NCI-H526 treated with DMSO at 0.1 percent for 48 hours (cell line): Measurements from ENCODE around the gene UBR4.
"Not testable (repeated sequence)": the region's sequence is repeated elsewhere in the genome, so short reads cannot be mapped to it uniquely, and the experiment has no call there.

Experiments
- DNase-seq: peaks from one replicate; lab custom pipeline; 2025; lab: John Stamatoyannopoulos, UW

Gene UBR4

DNA sequence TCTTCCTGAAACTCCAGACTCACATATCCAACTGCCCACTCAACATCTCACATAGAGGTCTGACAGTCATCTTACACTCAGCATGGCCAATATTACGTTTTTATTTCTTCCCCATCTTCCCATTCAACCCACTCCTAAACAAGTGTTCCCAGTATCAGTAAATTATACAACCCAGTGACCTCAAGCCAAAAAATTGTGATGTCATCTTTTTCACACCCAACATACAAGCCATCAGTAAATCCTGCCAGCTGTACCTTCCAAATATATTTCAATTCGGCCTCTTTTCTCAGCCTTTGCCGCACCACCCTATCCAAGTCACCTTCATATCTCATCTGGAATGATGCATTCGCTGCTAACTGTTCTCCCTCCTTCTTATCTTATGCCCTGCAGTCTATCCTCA, 19.6 kb downstream of the UBR4 start:
- DNase-seq: no peak

DNA sequence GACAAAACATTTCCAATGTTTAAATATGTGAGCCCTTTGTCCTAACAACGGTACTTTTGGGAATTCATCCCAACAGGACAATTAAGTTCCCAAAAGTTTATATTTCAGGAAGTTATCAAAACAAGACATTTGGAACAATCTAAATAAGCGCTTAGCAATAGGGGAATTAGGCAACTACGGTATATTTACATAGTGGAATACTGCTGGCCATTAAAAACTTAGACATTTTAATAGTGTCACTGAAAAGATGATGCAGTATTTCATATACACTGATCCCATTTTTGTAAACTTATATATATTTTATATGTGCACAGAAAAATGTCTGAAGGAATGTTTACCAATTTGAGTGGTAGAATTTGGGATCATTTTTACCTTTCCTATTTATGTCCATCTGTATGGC, 20.8 kb downstream of the UBR4 start:
- no peak for DNase-seq

DNA sequence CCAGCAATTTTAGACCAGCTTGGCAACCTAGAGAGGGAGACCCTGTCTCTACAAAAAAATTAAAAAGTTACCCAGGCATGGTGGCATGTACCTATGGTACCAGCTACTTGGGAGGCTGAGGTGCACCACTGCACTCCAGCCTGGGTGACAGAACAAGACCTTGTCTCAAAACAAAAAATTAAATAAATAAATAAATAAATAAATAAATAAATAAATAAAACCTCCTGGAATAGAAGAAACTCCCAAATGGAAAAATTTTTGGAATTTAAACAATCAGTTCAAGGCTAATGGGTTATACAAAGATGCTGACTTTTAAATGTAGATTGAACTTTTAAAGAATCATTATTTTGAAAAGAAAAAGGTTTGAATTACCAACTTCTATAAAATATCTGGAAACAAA, 22.2 kb downstream of the UBR4 start:
- no peak for DNase-seq

DNA sequence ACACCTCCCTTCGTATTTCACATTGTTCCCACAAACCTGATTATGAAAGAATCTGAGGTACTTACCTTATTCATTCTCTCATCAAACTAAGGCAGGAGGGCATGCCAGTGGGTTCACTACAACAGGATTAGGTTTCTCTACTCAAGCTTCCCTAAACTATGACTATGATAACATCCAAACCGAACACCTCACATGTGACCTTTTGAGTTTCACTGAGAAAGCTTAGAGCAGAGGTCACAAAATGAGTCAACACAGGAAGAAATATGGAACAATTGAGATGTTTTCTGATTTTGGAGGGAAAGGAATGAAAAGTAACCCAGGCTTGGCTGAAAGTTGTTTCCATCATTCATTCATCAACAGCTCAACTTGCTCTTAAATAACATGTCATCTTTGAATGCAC, 24.1 kb downstream of the UBR4 start:
- no peak for DNase-seq

DNA sequence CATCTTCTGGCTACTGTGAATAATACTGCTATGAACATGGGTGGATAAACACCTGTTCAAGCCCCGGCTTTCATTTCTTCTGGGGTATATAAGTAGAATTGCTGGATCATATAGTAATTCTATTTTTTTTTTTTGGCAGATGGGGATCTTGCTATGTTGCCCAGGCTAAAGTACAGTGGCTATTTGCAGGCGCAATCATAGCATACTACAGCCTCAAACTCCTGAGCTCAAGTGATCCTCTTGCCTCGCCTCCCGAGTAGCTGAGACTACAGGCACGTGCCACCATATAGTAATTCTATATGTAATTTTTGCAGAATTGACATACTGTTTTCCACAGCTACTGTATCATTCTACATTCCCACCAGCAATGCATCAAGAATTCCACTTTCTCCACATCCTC, 27.8 kb downstream of the UBR4 start:
- no peak for DNase-seq

- DNase-seq: not testable (repeated sequence)
These were observed 29.8 kb downstream of the UBR4 start for GRCh38 chr1:19180265-19180657.

GRCh38 chr1:19179597-19180264, 30.3 kb downstream of the UBR4 start:
- no peak for DNase-seq

DNA sequence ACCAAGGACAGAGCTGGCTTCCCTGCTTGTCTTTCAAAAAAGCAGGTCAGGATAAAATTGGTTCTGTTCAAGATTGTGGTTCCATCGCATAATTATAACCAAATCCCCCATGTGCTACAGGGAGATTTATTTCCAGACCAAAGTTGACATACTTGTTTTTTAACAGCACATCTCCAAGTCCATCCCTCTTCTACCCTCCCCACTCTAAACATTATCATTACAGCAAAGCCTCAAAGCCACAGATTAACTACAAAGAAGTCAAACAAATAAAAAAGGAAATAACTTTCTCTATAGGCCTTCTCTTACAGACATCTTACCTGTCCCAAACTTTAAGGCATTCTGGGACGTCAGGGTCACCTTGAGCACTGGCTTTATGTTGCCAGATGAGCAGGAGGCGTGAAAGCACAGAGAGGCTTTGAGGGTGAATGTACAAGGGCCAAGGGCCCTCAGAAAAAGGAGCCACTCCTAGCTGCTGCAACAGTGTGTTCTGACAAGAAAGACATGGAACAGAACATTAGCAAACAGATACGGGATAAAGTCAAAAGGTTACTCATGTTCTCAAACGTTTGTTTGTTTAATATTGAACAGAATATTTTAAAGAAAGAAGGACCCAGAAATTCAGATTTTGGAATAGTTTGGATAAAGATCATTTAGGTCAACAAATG, 31.2 kb downstream of the UBR4 start:
- no peak for DNase-seq

GRCh38 chr1:19177811-19178210, 32.3 kb downstream of the UBR4 start:
- no peak for DNase-seq

GRCh38 chr1:19169642-19170041, 40.4 kb downstream of the UBR4 start:
- no peak for DNase-seq

- DNase-seq: no peak
These were observed 42.9 kb downstream of the UBR4 start for GRCh38 chr1:19167140-19167539.

DNA sequence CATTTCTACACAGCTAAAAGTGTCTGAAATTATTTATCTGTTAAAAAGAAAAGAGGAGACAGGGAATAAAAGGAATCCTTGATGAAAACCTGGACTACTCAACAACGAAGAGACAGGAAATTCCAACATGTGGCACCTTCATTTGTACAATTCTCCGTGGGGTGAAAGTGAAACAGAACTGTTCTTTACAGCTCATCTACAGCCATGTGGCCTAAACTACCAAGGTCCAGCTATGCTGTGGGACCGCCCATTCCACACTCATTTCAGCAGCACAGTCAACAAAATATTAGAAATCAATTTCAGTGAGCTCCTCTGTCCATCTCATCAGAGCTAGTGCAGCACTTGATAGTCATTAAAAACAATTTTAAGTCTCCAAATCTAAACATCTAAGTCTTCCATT, 44.0 kb downstream of the UBR4 start:
- no peak for DNase-seq

DNA sequence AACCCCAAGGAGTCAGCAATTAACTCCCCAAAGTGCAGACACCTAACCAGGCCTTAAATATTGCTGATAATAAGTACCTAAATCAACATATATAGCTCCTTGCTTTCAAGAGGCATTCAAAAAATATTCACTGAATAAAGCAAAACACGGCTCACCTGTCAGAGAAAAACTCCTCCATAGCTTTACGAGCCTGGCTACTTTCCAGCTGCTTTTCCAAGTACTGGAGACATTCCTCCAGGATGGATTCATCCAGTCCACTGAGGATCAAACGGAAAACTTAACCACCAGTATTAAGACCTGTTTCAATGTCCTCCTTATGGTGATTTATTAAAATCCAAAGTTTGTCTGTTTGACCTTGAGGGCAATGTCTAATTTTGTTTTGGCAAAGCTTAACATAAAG, 44.6 kb downstream of the UBR4 start:
- DNase-seq: no peak

DNA sequence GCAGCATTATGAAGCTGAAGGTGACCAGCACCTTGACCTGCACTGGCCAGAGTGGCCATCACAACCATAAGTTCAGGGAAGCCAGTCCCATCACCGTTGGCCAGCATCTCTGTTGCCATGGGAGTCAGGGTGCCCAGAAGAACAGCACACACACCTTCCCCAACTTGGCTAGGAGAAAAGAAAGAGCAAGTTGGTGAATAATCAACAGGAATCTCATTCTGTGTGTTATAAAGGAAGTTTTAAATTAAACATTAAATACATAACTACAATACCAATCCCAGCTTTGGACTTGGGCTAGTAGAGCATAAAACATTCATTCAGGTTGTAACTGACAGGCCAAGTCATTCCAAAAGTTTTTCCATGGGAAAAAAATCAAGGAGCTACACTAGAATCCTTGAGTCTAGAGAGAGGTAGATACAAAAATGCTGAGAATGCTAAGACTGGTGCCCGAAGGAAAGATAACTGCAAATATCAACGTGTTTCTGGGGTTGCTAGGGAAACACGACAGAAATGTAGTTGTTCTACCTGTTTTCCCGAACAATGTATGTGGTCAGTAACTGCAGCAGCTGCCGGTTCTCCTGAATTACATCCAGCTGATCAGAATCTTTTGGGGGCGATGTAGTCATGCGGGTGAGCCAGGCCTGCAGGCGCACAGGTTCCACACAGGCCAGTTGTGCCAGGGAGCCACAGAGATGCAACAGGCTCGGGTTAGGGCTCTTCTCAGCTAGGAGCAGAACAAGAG, 45.6 kb downstream of the UBR4 start:
- DNase-seq: no peak

DNA sequence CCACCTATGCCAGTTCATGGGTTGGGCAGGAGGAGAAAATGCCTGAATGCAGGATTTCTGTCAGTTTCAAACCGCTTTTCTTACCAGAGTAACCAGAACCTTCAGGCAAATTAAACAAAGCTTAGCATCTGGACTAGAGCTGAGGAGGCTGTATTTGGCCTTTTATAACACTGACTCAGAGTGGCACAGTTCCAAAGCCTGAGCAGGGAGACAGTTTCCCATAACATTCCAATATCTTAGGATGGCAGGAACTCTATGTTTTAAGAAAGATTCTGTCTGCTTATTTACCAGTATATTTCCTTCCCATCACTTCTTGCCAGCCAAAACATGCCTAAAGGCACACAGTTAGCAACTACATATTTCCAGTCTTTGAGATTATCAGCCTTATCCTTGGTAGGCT, 46.8 kb downstream of the UBR4 start:
- DNase-seq: no peak

- DNase-seq: no peak
These were observed 49.2 kb downstream of the UBR4 start for GRCh38 chr1:19160831-19161230.

- DNase-seq: no peak
These were observed 52.4 kb downstream of the UBR4 start for GRCh38 chr1:19157653-19158052.

DNA sequence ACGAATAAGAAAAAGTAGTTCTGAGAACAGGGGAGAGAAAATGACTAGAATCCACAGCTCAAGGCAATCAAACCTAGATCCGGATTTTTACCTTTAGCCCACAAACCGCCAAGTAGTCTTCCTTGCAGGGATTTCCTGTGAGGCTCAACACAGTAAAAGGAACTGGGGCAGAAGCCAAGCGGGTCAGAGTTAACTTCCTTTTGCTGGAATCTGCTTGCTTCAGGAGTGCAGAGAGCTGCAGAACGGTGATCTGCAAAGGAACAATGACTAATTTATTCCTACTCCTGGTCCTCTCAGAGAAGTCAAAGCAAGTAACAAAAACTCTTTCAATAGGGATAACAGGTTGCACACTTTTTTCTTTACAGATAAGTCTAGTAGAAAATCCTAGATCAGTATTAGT, 53.4 kb downstream of the UBR4 start:
- no peak for DNase-seq

DNA sequence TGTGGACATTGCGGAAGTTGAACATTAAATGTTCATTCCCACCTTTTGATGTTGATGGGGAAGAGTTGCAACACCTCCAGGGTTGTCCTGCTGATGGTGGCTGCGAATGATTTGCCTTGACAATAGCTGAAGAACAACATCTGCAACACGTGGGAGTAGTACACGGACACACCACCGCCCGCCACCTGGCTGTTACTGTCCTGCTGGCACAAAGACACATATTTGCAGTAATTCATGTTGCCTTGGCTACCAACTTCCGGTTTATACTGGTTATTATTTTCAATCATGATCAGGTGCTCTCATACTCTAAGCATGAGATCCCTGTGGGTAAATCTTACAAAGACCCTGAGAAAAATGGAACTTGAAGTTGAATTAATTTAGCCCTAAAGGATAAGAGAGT, 55.2 kb downstream of the UBR4 start:
- no peak for DNase-seq

DNA sequence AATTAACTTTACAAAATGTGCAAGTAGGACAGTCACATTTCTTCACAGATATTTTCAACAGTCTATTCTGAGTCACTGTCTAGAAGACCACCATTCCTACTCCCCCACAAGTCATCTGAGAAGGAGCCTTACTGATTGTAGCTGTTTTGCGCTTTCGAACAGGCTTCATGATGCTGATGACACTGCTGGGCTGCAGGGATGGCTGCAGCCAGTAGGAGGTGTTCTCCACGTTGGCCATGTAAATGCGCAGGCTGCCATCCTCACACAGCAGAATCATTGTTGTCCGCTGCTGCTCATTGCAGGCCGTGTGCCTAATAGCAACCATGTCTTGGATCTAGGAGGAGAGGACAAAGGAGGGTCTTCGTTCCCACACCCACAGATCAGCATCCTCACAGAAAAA, 56.9 kb downstream of the UBR4 start:
- DNase-seq: no peak

DNA sequence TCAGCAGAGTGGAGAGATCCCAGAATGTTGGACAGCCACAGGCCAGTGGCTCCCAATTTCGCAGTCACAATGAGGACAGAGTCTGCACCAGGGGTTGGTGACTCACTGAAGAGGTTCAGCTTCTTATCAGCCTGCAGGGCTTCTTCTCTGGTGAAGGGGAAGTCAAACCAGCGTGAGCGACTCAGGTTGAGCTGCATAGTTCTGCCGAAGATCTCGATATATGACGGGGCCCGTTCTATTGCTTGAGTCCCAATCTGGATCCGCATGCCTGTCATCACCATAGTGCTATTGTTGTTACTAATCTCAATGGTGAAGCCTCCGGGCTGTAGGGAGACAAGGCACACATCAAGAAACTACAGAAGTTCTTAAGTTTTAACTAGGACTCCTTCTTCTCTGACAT, 58.5 kb downstream of the UBR4 start:
- no peak for DNase-seq

GRCh38 chr1:19149736-19150135, 60.3 kb downstream of the UBR4 start:
- DNase-seq: no peak

DNA sequence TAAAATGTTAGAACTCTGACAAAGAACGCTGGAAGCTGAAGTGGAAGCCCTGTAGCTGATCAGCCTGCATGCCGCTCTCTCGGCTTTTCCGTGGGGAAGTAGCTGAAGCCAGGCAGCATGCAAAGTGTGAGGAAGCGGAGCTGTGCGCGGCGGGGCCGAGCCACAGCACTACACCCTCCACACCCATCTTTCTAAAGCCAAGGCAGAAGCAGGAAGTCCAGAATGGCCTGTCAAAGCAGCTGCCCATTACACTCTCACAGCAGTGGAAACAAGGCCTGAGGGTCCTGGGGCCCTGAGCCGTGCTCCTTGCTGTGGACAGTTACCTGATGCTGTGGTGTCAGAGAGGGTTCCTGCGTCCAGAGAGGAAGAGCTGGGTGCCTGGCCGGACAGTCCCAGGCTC, 69.6 kb downstream of the UBR4 start:
- no peak for DNase-seq

- DNase-seq: no peak
These were observed 70.4 kb downstream of the UBR4 start for GRCh38 chr1:19139711-19140110.
